AG09309 (cell line): ENCODE data around the gene ZBTB33.

Experiments
- DNase-seq: peaks from one replicate; pipeline ENCODE4 v3.0.0-alpha.2; 2010; ENCODE audit warnings: low read depth
- H3K4me3 ChIP-seq: 2 replicates; pipeline ENCODE4 v1.5.1; 2011; ENCODE audit warnings: mild to moderate bottlenecking, low read depth, low read length, moderate library complexity; ENCODE audit not compliant: control insufficient read depth
- CTCF ChIP-seq: IDR thresholded peaks from 2 replicates; pipeline ENCODE4 v1.5.1; 2011; ENCODE audit warnings: mild to moderate bottlenecking, low read depth, low read length, inconsistent platforms; ENCODE audit not compliant: insufficient read depth, control insufficient read depth; ENCODE audit errors: missing control alignments

Gene ZBTB33

GRCh38 chrX:120274958-120275357 lies 24.3 kb downstream of the ZBTB33 start:
- TF ChIP-seq CTCF: no peak
- DNase-seq: no peak
- H3K4me3 ChIP-seq: no peak overlapping the region

GRCh38 chrX:120281021-120281624 lies 30.5 kb downstream of the ZBTB33 start:
- DNase-seq: no peak
- no peak for TF ChIP-seq CTCF
- no peak overlapping the region for H3K4me3 ChIP-seq

- no peak overlapping the region for H3K4me3 ChIP-seq
- TF ChIP-seq CTCF: no peak
- no peak for DNase-seq
Measured at GRCh38 chrX:120281761-120282160, 31.1 kb downstream of the ZBTB33 start.

- no peak for TF ChIP-seq CTCF
- no peak for DNase-seq
- no peak overlapping the region for H3K4me3 ChIP-seq
Measured at GRCh38 chrX:120282697-120283096, 32.1 kb downstream of the ZBTB33 start.

GRCh38 chrX:120286733-120287512 lies 36.3 kb downstream of the ZBTB33 start:
- TF ChIP-seq CTCF: no peak
- DNase-seq: no peak

GRCh38 chrX:120287513-120288112 lies 37.0 kb downstream of the ZBTB33 start:
- DNase-seq: no peak

More at GRCh38 chrX:120286733-120287512, 36.3 kb downstream of the ZBTB33 start:
- no peak overlapping the region for H3K4me3 ChIP-seq

More at GRCh38 chrX:120287513-120288112, 37.0 kb downstream of the ZBTB33 start:
- TF ChIP-seq CTCF: no peak
- no peak overlapping the region for H3K4me3 ChIP-seq
